Endothelial cell (in vitro differentiated cells): ENCODE data around the gene PDE6A. TPM values are rescaled to one million over a fixed set of nuclear protein-coding genes. Genes with fewer than 3 reads are reported as not detected.

Experiments
- DNase-seq: peaks from one replicate; pipeline ENCODE4 v3.0.0; 2021; ENCODE audit warnings: low spot score
- H3K27ac Mint-ChIP-seq: one replicate; pipeline ENCODE4 v1.8.0; 2021; ENCODE audit warnings: mixed read lengths, inconsistent platforms; ENCODE audit not compliant: unreplicated experiment
- H3K27me3 Mint-ChIP-seq: one replicate; pipeline ENCODE4 v1.8.0; 2021; ENCODE audit warnings: mild to moderate bottlenecking, moderate library complexity, mixed read lengths, inconsistent platforms; ENCODE audit not compliant: unreplicated experiment
- H3K36me3 Mint-ChIP-seq: one replicate; pipeline ENCODE4 v1.8.0; 2021; ENCODE audit warnings: mild to moderate bottlenecking, low read depth, mixed read lengths, inconsistent platforms; ENCODE audit not compliant: unreplicated experiment
- H3K4me1 Mint-ChIP-seq: one replicate; pipeline ENCODE4 v1.8.0; 2021; ENCODE audit warnings: mild to moderate bottlenecking, mixed read lengths, inconsistent platforms; ENCODE audit not compliant: unreplicated experiment
- H3K4me3 Mint-ChIP-seq: one replicate; pipeline ENCODE4 v1.8.0; 2021; ENCODE audit warnings: mild to moderate bottlenecking, mixed read lengths, inconsistent platforms; ENCODE audit not compliant: unreplicated experiment
- H3K9me3 Mint-ChIP-seq: one replicate; pipeline ENCODE4 v1.8.0; 2021; ENCODE audit warnings: mixed read lengths, inconsistent platforms; ENCODE audit not compliant: unreplicated experiment
- total RNA-seq: library from RNA; stranded (reverse); fragmentation: NEBNext Ultra II Directional; extraction: Animal tissue kit (Norgen Biotek cat#: 25700); gene quantifications from one replicate; pipeline ENCODE4 v1.2.1, GENCODE V29; 2021; ENCODE audit not compliant: unreplicated experiment
- TF ChIP-seq, protein P1 (sequence below): fragments of 200-600 bp; sonication (generic); IDR thresholded peaks from one replicate; pipeline ENCODE4 v1.5.0; 2021; ENCODE audit warnings: antibody characterized with exemption; ENCODE audit not compliant: unreplicated experiment

The PDE6A gene
- total RNA-seq, 1 donor from 2014 or later: not detected

DNA sequence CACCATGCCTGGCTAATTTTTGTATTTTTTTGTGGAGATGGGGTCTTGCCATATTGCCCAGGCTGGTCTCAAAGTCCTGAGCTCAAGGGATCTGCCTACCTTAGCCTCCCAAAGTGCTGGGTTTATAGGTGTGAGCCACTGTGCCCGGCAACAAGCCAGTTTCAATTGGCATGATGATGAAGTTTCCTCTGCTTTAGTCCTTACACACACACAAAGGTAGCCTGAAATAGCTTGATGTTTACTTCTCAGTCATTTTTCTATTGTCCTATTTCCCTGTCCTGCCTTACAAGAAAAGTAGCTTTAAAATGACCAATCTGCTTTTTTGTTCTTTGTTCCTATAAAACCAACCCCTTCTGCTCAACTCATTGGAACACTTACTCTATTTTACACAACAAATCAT, 33.6 kb downstream of the PDE6A start:
- no peak for DNase-seq
- TF ChIP-seq, protein P1, sequence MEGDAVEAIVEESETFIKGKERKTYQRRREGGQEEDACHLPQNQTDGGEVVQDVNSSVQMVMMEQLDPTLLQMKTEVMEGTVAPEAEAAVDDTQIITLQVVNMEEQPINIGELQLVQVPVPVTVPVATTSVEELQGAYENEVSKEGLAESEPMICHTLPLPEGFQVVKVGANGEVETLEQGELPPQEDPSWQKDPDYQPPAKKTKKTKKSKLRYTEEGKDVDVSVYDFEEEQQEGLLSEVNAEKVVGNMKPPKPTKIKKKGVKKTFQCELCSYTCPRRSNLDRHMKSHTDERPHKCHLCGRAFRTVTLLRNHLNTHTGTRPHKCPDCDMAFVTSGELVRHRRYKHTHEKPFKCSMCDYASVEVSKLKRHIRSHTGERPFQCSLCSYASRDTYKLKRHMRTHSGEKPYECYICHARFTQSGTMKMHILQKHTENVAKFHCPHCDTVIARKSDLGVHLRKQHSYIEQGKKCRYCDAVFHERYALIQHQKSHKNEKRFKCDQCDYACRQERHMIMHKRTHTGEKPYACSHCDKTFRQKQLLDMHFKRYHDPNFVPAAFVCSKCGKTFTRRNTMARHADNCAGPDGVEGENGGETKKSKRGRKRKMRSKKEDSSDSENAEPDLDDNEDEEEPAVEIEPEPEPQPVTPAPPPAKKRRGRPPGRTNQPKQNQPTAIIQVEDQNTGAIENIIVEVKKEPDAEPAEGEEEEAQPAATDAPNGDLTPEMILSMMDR: no peak
- no peaks in the 10 kb centered on the region for H3K36me3 Mint-ChIP-seq
- H3K27me3 Mint-ChIP-seq: peaks cover 1% of the 10 kb centered on the region
- no peak overlapping the region for H3K27ac Mint-ChIP-seq
- H3K9me3 Mint-ChIP-seq: no peaks in the 10 kb centered on the region
- H3K4me3 Mint-ChIP-seq: no peak overlapping the region
- H3K4me1 Mint-ChIP-seq: peaks cover 36% of the 10 kb centered on the region

DNA sequence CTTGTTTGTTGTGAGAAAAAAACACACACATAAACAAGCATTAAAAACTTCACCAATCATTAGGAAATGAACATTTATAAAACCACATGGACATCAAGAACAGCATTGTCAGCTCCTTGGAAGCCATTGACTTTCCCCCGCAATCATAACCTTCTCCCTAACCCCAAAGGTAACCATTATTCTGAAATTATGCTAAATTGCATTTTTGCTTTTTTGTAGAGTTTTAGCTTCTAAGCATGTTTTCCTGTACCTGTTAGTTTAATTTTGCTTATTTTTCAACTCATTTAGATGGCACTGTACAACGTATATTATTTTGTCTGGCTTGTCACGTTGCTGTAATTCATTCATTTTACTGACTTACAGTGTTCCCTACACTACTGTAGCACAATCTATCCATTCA, 36.8 kb downstream of the PDE6A start:
- TF ChIP-seq, protein P1: no peak
- no peak overlapping the region for H3K27ac Mint-ChIP-seq
- no peaks in the 10 kb centered on the region for H3K9me3 Mint-ChIP-seq
- peaks cover 1% of the 10 kb centered on the region for H3K27me3 Mint-ChIP-seq
- DNase-seq: no peak
- no peaks in the 10 kb centered on the region for H3K36me3 Mint-ChIP-seq
- H3K4me1 Mint-ChIP-seq: peaks cover 16% of the 10 kb centered on the region
- no peak overlapping the region for H3K4me3 Mint-ChIP-seq

DNA sequence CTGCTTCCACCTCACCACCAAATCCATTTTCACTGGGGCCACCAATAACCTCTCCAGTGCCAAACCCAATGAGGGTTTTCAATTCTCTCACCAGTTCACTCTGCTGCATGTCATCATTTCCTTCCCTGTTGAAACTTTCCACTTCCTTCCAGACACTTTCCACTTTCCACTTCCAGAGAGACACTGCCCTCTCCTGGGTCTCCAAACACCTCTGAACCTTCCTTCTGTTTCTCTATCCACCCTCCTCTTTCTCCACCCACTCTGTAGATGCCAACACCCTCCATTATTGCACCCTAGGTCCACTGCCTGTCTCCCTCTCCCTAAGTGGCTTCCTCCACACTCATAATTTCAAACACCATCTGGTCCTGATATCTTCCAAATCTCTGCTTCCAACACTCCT, 39.6 kb downstream of the PDE6A start:
- TF ChIP-seq, protein P1: no peak
- Mint-ChIP-seq H3K4me3 (no peak overlapping the region), H3K27me3 (no peaks in the 10 kb centered on the region), H3K36me3 (no peaks in the 10 kb centered on the region), H3K27ac (no peak overlapping the region), H3K4me1 (peaks cover 11% of the 10 kb centered on the region), H3K9me3 (no peaks in the 10 kb centered on the region)
- DNase-seq: no peak

DNA sequence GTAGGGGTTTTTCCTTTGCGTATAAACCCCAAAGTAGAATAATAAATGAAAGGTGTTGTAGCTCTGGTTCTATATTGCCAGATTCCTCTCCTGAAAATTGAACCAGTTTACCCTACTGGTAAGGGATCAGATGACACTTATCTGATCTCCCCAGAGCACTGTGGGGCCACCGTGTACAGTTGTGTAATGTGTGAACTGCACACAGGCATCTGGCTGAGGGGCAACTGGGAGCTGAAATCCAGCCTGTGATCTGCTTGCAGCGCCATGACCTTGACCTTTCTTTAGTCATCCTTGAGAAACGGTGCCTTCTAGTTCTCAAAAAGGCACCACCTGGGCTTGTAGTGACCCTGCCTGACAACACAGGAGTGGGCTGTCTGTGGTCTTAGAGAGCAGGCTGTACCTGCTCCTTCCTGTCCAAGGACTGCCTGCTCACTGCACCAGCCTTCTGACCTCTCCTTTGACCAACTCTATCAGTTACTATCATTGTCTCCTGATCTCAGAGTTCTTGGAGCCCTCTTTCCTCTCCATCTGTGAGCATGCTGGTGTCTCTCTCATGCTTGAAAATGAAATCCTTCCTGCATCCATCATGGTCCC, 40.2 kb downstream of the PDE6A start:
- no peaks in the 10 kb centered on the region for H3K36me3 Mint-ChIP-seq
- TF ChIP-seq, protein P1: no peak
- H3K27me3 Mint-ChIP-seq: no peaks in the 10 kb centered on the region
- H3K27ac Mint-ChIP-seq: no peak overlapping the region
- peaks cover 11% of the 10 kb centered on the region for H3K4me1 Mint-ChIP-seq
- H3K4me3 Mint-ChIP-seq: no peak overlapping the region
- no peaks in the 10 kb centered on the region for H3K9me3 Mint-ChIP-seq
- DNase-seq: no peak

DNA sequence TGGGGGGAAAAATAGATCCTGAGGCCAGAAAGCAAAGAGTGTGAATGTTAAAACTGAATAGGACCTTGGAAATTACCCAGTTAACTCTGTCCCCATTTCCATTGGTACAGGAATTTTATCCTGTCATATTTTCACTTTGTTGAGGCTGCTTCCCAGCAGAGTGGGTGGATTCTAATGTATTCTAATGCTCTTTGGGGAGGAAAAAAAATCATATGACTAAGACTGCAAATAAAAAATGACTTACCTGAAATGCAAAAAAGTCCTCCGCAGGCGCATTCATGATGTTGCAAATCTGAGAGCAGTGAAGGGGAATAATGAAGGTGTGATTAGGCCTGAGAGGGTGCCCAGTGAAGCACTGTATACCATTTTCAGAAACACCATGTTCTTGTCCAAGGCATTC, 41.2 kb downstream of the PDE6A start:
- Mint-ChIP-seq H3K9me3 (no peaks in the 10 kb centered on the region), H3K36me3 (no peaks in the 10 kb centered on the region), H3K4me1 (peaks cover 11% of the 10 kb centered on the region), H3K4me3 (no peak overlapping the region), H3K27ac (no peak overlapping the region), H3K27me3 (no peaks in the 10 kb centered on the region)
- DNase-seq: no peak
- TF ChIP-seq, protein P1: no peak
